GM18517 (cell line): ENCODE results near the gene KDSR.

Source experiments
- ATAC-seq: cut with Tn5 transposase; IDR thresholded peaks from one replicate; pipeline ENCODE4 v1.9.1; 2021; ENCODE audit warnings: mild to moderate bottlenecking, moderate library complexity; ENCODE audit not compliant: unreplicated experiment

KDSR gene

GRCh38 chr18:63286926-63287325, 80.1 kb downstream of the KDSR start:
- no peak for ATAC-seq

GRCh38 chr18:63284827-63285733, 81.9 kb downstream of the KDSR start:
- ATAC-seq: peak; percentile 93

- no peak for ATAC-seq
These were observed 82.7 kb downstream of the KDSR start for GRCh38 chr18:63284173-63284799.

- no peak for ATAC-seq
These were observed 83.5 kb downstream of the KDSR start for GRCh38 chr18:63283305-63284094.

- no peak for ATAC-seq
These were observed 84.2 kb downstream of the KDSR start for GRCh38 chr18:63282793-63283192.
